HG03457 (cell line): ENCODE data around the gene GSTM3.
"Not testable (repeated sequence)": the region's sequence is repeated elsewhere in the genome, so short reads cannot be mapped to it uniquely, and the experiment has no call there.

Experiments
- ATAC-seq: cut with Tn5 transposase; IDR thresholded peaks from one replicate; pipeline ENCODE4 v1.9.1; 2021; ENCODE audit warnings: moderate number of reproducible peaks; ENCODE audit not compliant: unreplicated experiment

Gene GSTM3

GRCh38 chr1:109732390-109732881 lies 8.4 kb downstream of the GSTM3 start:
- ATAC-seq: no peak

GRCh38 chr1:109730666-109731065 lies 10.2 kb downstream of the GSTM3 start:
- ATAC-seq: no peak

- no peak for ATAC-seq
Observed at GRCh38 chr1:109728870-109729269, 12.0 kb downstream of the GSTM3 start.

GRCh38 chr1:109726728-109727373 lies 14.0 kb downstream of the GSTM3 start:
- no peak for ATAC-seq

GRCh38 chr1:109726007-109726406 lies 14.8 kb downstream of the GSTM3 start:
- ATAC-seq: no peak

- ATAC-seq: no peak
Observed at GRCh38 chr1:109725510-109725909, 15.3 kb downstream of the GSTM3 start.

- ATAC-seq: no peak
Observed at GRCh38 chr1:109724933-109725332, 15.9 kb downstream of the GSTM3 start.

GRCh38 chr1:109722908-109723691 lies 17.7 kb downstream of the GSTM3 start:
- ATAC-seq: no peak

- ATAC-seq: no peak
Observed at GRCh38 chr1:109721971-109722370, 18.9 kb downstream of the GSTM3 start.

GRCh38 chr1:109721042-109721441 lies 19.8 kb downstream of the GSTM3 start:
- ATAC-seq: no peak

GRCh38 chr1:109719337-109719837 lies 21.5 kb downstream of the GSTM3 start:
- ATAC-seq: no peak

- no peak for ATAC-seq
Observed at GRCh38 chr1:109718495-109718894, 22.3 kb downstream of the GSTM3 start.

- no peak for ATAC-seq
Observed at GRCh38 chr1:109717729-109718128, 23.1 kb downstream of the GSTM3 start.

GRCh38 chr1:109716570-109717090 lies 24.2 kb downstream of the GSTM3 start:
- no peak for ATAC-seq

GRCh38 chr1:109716121-109716520 lies 24.7 kb downstream of the GSTM3 start:
- no peak for ATAC-seq

GRCh38 chr1:109714661-109715372 lies 26.0 kb downstream of the GSTM3 start:
- ATAC-seq: no peak

GRCh38 chr1:109713636-109714035 lies 27.2 kb downstream of the GSTM3 start:
- ATAC-seq: no peak

- ATAC-seq: no peak
Observed at GRCh38 chr1:109712321-109712864, 28.4 kb downstream of the GSTM3 start.

GRCh38 chr1:109711593-109712320 lies 29.1 kb downstream of the GSTM3 start, which contains the start of gene GSTM5:
Gene GSTM5 (plus strand): TSS chr1:109712251. CDS start chr1:109712313, 62 bp downstream.
- not testable (repeated sequence) for ATAC-seq

GRCh38 chr1:109709822-109710221 lies 31.0 kb downstream of the GSTM3 start:
- ATAC-seq: not testable (repeated sequence)
